ENCODE data around the gene SIGLEC15.
"Not testable (repeated sequence)": the region's sequence is repeated elsewhere in the genome, so short reads cannot be mapped to it uniquely, and the experiment has no call there.

SIGLEC15 gene

DNA sequence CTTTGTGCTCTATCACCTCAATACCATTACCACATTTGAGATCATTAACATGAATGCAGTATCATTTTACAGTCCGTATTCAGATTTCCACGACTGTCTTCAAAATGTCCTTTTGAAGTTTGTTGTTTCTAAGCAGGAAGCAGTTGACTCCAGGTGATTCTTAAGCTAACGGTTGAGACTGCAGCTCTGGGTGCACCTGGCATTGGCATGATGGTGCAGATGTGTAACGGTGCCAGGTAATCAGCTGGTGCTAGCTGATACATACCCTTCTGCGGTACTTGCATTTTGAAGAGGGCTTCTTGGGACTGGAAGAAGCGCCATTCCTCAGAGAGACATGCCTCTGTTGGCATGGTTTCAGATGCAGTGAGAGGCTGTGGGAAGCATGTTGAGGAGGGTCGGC, 19.5 kb downstream of the SIGLEC15 start:
- no peak for DNase-seq (ENCODE audit: low spot score)

DNA sequence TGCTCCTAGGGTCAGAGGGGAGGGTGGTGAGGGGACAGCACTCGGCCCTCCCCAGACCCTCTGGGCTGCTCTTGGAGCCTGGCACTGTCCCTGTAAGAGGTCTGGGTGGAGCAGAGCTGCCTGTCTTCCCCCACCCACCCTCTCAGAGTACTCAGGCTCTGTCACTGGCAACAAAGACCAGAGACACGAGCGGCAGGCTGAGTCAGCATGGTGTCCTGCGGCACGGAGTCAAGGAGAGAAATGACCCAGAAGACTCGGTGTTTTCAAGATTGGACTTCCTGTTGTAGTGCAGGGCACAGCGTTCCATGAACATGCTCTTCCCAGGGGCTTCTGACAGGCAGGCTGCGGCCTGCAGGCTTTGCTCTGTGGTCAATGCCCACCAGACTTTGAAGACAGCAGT, 19.9 kb downstream of the SIGLEC15 start:
- no peak for DNase-seq (ENCODE audit: low spot score)

DNA sequence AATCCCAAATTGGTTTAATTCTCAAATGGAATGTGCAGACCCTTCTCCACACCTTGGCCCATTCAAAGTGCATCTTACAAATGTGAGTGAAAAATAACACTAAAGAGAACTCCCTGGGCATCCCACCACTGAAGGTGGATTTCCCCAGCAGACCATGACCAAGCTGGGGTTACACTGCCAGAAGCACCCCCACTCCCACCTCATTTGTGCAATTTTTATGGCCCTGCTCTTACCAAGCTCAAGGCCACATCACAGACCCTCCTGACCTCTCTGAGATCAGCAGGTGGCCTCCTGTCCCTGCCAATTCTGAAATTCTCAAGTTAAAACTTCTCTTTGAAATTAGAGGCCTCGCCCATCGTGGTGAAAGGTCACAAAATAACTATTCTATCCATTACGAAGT, 21.6 kb downstream of the SIGLEC15 start:
- no peak for DNase-seq (ENCODE audit: low spot score)

DNA sequence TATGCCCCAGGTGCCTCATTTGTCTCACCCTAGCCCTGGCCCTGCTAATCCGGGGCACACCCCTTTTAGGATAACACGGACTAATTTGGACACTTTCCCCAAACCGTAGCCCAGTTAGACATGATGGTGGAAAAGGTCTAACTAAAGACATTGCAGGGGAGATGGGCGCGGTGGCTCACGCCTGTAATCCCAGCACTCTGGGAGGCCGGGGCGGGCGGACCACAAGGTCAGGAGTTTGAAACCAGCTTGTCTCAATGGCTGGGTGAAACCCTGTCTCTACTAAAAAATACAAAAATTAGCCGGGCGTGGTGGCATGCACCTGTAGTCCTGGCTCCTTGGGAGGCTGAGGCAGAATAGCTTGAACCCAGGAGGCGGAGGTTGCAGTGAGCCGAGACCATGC, 23.2 kb downstream of the SIGLEC15 start:
- not testable (repeated sequence) for DNase-seq (ENCODE audit: low spot score)

DNA sequence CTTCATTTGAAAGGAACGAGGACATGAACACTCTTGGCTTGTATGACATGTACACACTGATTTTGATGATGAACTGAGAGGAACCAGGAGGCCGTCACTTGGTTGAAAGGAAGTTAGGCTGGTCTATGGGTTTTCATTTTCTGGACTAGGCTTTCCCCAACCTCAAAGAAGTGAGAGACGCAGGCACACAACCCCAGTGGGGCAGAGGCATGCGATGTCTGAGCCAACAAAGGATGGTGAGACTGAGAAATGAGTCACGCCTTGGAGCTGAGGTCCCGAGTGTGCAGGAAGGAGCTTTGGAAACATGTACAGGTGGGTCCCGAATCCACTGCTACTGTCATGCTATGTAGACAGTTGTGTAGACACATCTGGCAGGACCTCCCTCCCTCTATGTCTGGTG, 24.1 kb downstream of the SIGLEC15 start:
- DNase-seq (ENCODE audit: low spot score) = no peak

DNA sequence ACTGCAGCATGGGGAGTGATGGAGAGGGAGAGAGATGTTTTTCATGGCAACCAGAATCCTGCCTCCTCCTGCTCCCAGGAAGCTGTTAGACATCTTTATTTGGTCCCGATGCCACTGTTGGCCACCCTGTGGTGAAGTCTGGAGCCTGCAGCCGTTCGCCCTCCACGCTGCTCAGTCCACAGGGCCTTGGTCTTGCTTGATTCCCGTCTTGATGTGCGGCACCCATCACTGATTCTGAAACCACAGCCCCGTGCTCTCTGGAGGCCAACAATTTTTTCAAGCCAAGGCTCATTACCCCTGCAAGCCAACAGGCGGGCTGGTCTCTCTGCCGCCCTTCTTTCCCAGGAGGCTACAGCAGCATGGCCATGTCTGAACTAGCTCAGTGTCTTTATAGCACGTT, 24.5 kb downstream of the SIGLEC15 start:
- no peak for DNase-seq (ENCODE audit: low spot score)

DNA sequence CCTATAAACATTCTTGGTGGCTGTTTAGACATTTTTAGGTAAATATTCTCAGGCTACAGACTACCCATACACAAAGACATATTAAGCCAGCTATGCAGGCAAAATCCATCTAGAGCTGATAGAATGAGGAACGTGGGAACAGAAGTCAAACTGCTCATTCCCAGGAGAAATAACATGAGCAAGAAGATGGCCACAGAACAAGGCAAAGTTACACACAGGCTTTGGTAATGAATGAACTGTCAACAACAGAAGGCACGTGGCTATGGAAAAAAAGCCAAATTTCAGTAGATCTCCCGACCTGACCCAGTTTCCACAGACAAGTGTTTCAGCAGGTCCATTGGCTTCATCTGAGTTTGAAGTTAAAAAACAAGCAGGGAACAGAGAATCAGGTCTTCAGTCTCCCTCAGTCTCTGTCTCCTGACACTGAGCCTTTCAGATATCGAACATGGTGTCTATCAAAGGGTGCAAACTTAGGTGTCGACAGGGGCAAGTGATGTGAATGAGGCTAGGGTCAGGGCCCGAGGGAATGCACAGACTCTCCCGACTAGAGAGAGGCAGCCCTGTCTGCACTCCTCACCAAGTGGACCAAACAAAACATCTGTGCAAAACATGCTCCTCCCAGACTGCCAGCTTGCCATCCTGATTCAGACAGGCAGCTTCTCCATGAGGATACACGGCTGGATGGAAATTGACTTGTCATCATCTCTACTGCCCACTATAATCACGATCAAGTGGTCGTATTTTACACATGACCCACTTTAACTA, 25.9 kb downstream of the SIGLEC15 start:
- DNase-seq (ENCODE audit: low spot score) = no peak

DNA sequence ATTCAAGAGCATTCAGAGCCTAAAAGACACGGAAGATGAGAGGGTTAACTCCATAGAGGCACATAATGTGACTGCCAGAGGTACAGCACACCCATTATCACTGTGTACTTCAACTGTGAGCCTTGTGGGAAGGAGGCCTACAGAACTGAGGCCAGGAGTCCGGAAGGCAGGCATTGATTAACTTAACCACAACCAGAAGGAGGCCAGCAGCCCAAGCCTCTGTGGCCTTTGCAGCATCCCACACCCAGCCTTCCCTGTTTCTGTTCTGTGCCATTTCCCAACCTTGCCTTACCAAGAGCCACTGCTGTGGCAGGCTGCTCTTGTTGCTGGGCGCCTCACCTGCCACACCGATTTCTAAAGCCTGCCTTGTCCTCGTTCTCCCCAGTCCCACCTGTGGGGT, 27.2 kb downstream of the SIGLEC15 start:
- no peak for DNase-seq (ENCODE audit: low spot score)

DNA sequence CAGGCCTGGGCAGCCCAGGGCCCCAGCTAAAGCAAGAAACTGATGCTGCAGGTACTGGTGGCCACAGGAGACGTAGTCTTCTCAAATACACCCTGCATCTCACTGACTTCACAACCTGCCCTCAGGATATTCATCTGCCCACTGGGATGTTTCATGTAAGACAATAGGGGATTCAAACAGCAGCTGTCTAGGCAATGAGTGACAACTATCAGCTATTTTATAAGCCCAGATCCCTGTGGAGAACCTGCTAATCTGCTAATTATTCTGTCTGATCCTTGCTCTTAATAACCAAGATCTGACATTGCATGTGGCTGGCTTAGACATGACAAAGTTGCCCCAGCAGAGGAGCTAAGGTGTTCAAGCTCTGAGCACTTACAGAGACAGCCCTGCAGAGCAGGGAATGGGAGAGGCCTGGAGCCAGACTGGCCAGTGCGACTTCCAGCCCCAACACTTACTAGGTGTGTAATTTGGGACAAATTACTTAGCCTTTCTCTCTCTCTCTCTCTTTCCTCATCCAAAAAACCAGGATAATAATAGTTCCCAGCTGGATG, 28.6 kb downstream of the SIGLEC15 start:
- no peak for DNase-seq (ENCODE audit: low spot score)

DNA sequence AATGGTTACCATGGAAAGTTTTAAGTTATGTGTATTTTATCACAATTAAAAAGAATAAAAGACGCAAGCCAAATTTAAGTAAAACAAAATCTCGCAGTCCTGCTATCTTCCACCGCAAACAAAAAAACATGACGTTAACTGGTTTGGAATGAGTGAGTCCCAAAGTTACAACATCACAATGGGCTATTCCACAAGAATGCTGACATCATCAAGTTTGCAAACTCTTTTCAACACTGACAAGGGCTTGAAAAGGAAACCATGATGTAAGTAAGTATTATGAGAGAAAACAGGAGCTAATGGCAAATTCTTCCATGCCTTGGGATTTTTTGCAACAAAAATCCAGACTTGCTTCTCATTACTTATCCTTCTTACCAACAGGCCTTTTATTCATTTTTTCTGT, 31.1 kb downstream of the SIGLEC15 start:
- no peak for DNase-seq (ENCODE audit: low spot score)

DNA sequence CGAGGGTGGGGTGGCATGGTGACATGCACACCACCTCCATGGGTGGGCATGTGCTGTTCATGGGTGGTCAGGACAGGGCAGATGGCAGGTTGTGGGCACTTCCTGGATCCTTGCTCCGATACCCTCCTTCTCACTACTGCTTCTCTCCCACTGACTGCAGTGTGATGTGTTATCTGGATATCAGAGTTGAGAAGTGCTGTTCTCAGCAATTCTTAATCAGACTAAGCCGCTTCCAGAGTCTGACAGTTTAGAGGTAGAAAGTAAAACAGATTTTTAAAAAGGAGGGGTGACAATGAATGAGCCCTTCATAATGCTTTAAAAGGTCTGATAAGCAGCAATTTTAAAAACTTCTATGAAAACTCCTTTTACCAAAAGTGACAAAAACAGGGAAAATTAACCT, 33.9 kb downstream of the SIGLEC15 start:
- DNase-seq (ENCODE audit: low spot score) = no peak

DNA sequence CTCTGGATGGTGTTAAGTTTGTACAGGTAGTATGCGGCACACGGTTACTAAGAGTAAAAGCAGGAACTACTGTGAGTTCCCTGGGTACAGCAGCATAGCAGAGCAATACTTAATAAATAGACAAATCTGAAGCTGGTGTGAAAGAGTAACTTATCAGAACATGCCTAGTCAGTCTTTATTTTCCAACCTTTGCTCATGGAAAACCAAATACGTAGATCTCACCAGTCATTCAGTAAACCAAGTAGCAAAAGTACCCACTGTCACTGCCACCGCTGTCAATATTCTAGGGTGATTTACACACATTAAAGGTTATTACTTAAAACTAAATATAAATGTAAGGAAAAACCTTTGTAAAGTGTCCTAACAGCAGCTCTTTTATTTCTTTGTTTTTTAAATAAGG, 35.0 kb downstream of the SIGLEC15 start:
- DNase-seq (ENCODE audit: low spot score) = no peak

DNA sequence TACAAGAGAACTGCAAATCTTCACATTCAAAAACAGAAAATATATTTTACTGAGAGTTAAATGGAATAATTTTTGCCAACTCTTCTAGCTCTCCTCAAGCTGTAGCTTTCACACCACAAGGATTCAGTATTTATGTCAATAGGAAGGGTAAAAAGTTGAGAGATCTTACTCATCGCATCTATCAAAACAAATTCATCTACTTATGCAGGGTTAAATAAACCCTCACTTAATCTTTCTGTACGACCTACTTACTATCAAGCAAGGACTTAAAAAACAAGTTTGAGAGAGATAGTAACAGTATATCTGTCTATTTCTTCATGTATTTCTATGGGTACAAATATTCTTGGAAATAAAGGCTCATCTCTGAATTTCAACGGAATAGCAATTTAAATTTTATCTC, 35.5 kb downstream of the SIGLEC15 start:
- DNase-seq (ENCODE audit: low spot score) = no peak

DNA sequence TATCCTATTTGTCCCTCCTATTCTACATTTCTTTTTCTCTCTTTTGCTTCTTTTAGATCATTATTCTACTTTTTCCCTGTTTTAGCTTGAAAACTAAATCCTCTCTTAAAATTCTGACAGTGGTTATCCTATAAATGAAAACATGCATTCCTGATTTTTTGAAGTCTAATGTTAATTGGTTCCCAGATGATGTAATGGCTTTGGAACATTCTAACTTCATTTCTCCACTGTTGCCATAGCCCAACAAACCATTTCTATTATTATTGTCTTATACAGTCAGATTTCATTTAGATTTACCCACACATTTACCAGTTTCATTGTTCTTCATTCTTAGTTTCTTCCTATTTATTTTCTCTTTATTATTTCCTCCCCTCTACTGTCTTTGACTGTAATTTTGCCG, 36.5 kb downstream of the SIGLEC15 start:
- DNase-seq (ENCODE audit: low spot score) = no peak

DNA sequence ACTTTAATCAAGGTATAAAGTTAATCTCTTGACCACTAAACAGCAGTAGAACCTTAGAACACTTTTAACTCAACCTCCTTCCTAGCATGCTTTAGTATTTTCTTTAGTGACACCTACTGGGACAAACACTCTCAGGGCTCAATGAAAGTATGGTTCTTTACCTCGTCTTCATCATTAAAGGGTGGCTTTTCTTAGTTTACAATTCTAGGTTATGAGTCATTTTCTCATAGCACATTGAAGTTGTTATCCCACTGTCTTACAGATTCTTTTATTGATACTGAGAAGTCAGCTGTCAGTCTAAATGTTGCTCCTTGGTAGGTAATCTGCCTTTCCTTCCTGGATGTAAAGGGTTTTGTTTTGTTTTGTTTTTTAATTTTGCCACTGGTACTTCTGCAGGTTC, 38.0 kb downstream of the SIGLEC15 start:
- DNase-seq (ENCODE audit: low spot score) = no peak

DNA sequence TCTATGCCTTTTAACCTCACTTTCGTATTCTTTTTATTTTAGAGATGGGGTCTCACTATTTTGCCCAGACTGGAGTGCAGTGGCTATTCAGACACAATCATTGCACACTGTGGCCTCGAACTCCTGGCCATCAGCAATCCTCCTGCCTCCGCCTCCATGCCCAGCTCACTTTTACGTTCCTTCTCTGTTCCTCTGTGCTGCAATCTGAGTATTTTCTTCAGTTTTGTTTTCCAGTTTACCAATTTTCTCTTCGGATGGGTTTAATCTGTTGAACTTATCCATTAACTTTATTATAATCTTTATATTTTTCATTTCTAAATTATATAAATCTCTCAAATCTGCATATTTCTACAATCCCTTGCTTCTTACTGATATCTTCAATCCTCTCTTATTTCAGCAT, 38.6 kb downstream of the SIGLEC15 start:
- no peak for DNase-seq (ENCODE audit: low spot score)

DNA sequence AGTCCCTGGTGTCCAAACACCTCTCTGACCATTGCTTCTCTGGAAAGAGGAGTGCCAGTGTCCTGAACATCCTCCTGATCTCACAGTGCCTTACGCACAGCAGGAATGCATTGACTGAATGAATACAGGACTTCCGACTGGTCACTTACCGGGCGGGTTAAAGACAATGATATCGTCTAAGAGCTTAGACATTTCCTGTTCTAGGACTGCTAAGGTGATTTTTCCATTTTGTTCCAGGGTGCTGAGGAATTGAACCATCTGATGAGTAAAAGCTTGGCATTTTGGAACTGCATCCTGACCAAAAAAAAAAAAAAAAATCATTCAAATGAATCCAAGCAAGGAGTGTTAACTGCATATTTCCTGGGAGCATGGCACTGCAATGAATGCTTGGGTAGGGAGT, 40.0 kb downstream of the SIGLEC15 start:
- DNase-seq (ENCODE audit: low spot score) = no peak

DNA sequence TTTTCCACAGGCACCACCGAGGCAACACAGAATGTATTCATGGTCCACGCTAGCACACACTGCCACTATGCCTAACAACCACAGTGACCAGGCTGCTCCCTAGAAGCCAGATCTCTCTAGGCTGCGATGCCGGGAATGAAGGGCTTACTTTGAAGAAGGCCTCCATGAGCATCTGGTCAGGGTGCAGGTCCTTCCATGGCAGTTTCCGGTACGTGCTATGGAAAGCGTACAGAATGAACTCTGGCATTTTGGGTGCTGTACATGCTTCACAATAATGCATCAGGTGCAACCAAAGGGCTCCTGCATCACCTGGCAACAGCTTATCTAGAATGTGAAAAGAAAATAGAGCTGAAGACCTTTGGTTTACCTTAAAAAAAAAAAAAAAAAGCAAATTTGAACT, 44.9 kb downstream of the SIGLEC15 start:
- no peak for DNase-seq (ENCODE audit: low spot score)

DNA sequence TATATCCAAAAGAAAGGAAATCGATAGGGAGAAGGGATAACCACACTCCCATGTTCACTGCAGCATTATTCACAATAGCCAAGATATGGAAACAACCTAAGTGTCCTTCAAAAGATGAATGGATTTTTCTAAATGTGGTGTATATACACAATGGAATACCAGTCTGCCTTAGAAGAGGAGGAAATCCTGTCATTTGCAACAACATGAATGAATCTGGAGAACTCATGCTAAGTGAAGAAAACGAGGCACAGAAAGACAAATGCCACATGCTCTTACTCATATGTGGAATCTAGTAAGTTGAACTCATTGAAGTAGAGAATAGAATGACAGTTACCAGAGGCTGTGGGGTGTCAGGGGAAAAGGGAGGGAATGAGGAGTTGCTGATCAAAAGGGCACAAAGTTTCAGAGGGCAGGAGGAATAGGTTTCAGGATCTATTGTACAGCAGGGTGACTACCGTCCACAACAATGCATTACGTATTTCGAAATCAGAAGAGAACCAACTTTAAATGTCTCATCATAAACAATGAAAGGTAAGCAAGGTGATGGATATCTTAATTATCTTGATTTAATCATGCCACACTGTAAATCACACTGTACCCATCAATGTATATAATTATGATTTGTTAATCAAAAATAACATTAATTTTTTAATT, 46.1 kb downstream of the SIGLEC15 start:
- no peak for DNase-seq (ENCODE audit: low spot score)

DNA sequence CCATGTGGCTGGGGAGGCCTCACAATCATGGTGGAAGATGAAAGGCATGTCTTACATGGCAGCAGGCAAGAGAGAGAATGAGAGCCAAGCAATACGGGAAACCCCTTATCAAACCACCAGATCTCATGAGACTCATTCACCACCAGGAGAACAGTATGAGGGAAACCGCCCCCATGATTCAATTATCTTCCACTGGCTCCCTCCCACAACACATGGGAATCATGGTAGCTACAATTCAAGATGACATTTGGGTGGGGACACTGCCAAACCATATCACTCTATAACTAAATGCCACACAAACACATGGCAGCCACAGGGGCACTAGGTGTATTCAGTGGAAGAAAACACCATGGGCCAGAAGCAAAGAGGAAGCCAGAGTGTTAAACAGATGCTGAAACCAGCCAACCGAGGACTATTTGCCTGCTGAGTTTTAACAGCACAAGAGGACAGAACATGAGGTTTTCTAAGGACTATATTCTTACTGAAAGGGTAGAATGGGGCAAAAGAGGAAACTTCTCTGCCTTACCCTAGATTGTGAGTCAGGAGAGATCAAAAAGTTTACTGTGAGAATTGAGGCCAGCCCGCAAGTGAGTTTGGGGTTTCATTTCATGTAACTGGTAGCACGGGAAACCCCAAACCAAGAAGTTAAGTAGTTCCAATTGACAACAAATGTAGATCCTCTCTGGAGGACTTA, 49.2 kb downstream of the SIGLEC15 start:
- peak; percentile 67 for DNase-seq (ENCODE audit: low spot score)

DNA sequence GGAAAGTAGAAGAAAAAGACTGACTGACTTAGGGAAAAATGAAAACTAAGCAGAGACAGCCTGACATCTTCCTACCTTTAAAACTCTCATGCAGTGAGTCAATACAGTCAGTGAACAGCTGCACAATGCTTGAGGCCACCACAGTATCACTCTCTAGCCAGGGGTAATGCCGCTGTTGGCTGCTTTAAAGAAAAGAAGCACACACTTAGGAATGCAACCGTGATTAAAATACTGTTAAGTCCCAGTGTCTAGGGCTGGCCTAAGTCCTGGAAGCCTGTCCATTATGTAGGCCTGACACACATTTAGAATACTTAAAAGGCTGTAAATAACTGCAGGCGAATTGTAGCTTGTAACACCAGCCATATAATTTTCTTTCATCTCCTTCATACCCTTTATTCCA, 50.7 kb downstream of the SIGLEC15 start:
- DNase-seq (ENCODE audit: low spot score) = no peak

DNA sequence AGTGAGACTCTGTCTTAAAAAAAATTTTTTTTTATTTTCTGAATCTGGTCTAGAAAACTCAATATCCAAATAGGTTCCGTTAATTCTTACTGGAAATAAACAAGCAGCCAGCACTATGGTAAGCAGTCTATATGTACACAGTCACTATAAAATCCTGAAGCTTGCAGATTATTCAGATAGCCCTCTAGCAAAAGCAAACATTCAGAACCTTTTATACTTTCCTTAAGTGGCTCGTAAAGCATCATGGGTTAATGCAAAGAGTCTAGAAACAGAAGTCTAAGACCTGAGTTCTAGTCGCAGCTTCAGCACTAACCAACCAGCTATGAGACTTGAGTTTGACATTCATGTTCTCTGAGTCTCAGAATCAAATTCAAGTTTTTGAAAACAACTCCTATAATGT, 51.9 kb downstream of the SIGLEC15 start:
- no peak for DNase-seq (ENCODE audit: low spot score)

Data from CD4-positive, alpha-beta T cell treated with Interleukin-6 at 100 ng/mL for 8 hours (primary cell).